Activated CD8-positive, alpha-beta T cell treated with anti-CD3 and anti-CD28 coated beads for 36 hours (primary cell): ENCODE data around the gene IL22. TPM values are rescaled to one million over a fixed set of nuclear protein-coding genes. Genes with fewer than 3 reads are reported as not detected.

Experiments
- ATAC-seq: fragments of 200-7000 bp; cut with Tn5 transposase; one replicate; pipeline ENCODE4 v1.10.0; 2021; ENCODE audit warnings: mild to moderate bottlenecking, moderate library complexity
- CTCF ChIA-PET: fragments of 350-600 bp; sonication (Branson Sonifier 250); formaldehyde crosslinking; loops from one replicate; lab custom pipeline; 2021; ENCODE audit warnings: antibody characterized with exemption; lab: Charles Lee
- POLR2A ChIA-PET: fragments of 350-600 bp; sonication (Branson Sonifier 250); formaldehyde crosslinking; loops from one replicate; lab custom pipeline; 2021; ENCODE audit warnings: antibody characterized with exemption; lab: Charles Lee
- DNase-seq: peaks from one replicate; pipeline ENCODE4 v3.0.0-alpha.2; 2020
- H3K27ac Mint-ChIP-seq: one replicate; pipeline ENCODE4 v1.8.0; 2021; ENCODE audit warnings: mild to moderate bottlenecking, mixed read lengths
- H3K27me3 Mint-ChIP-seq: one replicate; pipeline ENCODE4 v1.8.0; 2021; ENCODE audit warnings: mixed read lengths
- H3K36me3 Mint-ChIP-seq: one replicate; pipeline ENCODE4 v1.8.0; 2021; ENCODE audit warnings: low read depth, mixed read lengths
- H3K4me1 Mint-ChIP-seq: one replicate; pipeline ENCODE4 v1.8.0; 2021; ENCODE audit warnings: low read depth, mixed read lengths
- H3K4me3 Mint-ChIP-seq: one replicate; pipeline ENCODE4 v1.8.0; 2021; ENCODE audit warnings: mild to moderate bottlenecking, moderate library complexity, mixed read lengths
- H3K9me3 Mint-ChIP-seq: one replicate; pipeline ENCODE4 v1.8.0; 2021; ENCODE audit warnings: mixed read lengths
- CTCF ChIP-seq: fragments of 200-600 bp; IDR thresholded peaks from one replicate; pipeline ENCODE4 v1.8.0; 2022; ENCODE audit warnings: antibody characterized with exemption, mild to moderate bottlenecking
- intact Hi-C: fragments of 100-400 bp; cut with micrococcal nuclease; formaldehyde crosslinking; loops from one replicate; pipeline ENCODE4 v1.10.0; 2022
- total RNA-seq, 2 experiments: library from RNA; stranded (reverse); gene quantifications; one replicate each; pipeline ENCODE4 v1.2.3, GENCODE V29; 2021

IL22 gene
- total RNA-seq, 2 experiments from 2014 or later = not detected

DNA sequence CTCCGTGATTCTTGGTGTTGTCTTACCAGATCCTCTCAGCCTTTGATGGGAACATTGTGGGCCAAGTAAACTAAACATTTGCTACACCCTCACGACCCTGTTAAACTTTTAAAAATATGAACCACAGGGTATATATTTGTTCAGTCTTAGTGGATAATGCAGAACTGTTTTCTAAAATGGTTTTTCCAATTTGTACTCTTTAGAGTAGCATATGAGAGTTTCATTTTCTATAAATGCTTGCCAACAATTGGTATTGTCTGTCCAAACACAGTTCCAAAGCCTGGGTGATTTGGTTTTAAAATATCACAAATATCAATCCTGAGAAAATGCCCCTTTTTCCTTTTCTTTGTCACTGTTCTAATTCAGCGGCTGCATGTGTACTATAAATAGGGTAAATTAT is 6.7 kb upstream of the IL22 start:
- ChIA-PET CTCF (no interaction called here), POLR2A (no interaction called here)
- Mint-ChIP-seq H3K27me3 (peaks cover 14% of the 10 kb centered on the region), H3K9me3 (no peaks in the 10 kb centered on the region), H3K4me1 (peaks cover 45% of the 10 kb centered on the region), H3K27ac (no peak overlapping the region), H3K36me3 (no peaks in the 10 kb centered on the region), H3K4me3 (no peak overlapping the region)
- intact Hi-C loops = no loop called here
- ATAC-seq = no peak
- TF ChIP-seq CTCF = no peak
- DNase-seq = no peak

GRCh38 chr12:68259318-68259940 is 6.0 kb upstream of the IL22 start:
- ATAC-seq (peak; percentile 91), DNase-seq (peak; percentile 63)
- ChIA-PET POLR2A (interaction anchor here (0.7 kb wide), 1 partner anchor 225 kb away, joined by 3 read pairs; no protein-coding TSS in a partner anchor), CTCF (interaction anchor here (0.8 to 1.4 kb wide), 6 partner anchors 9 to 58 kb away, joined by 3 to 9 read pairs (median 4); no protein-coding TSS in a partner anchor)
- no peak overlapping the region for H3K4me3 Mint-ChIP-seq
- intact Hi-C loops = no loop called here
- no peak for TF ChIP-seq CTCF
- peaks cover 40% of the 10 kb centered on the region for H3K4me1 Mint-ChIP-seq
- H3K36me3 Mint-ChIP-seq = no peaks in the 10 kb centered on the region
- peak overlapping the region; percentile 40 for H3K27ac Mint-ChIP-seq
- H3K27me3 Mint-ChIP-seq = peaks cover 11% of the 10 kb centered on the region
- no peaks in the 10 kb centered on the region for H3K9me3 Mint-ChIP-seq

GRCh38 chr12:68252077-68252476 is 1.3 kb downstream of the IL22 start:
- Mint-ChIP-seq H3K4me3 (no peak overlapping the region), H3K27me3 (peaks cover 13% of the 10 kb centered on the region), H3K4me1 (peaks cover 6% of the 10 kb centered on the region), H3K27ac (no peak overlapping the region), H3K9me3 (no peaks in the 10 kb centered on the region), H3K36me3 (no peaks in the 10 kb centered on the region)
- intact Hi-C loops = no loop called here
- ChIA-PET POLR2A (no interaction called here), CTCF (interaction anchor here (2.2 kb wide), 1 partner anchor 29 kb away, joined by 7 read pairs; no protein-coding TSS in a partner anchor)
- TF ChIP-seq CTCF = no peak
- DNase-seq (no peak), ATAC-seq (no peak)

- CTCF ChIA-PET = interaction anchor here (0.9 to 2.2 kb wide), 5 partner anchors 9 to 60 kb away, joined by 3 to 7 read pairs (median 3); no protein-coding TSS in a partner anchor
- TF ChIP-seq CTCF = no peak
- Mint-ChIP-seq H3K36me3 (no peaks in the 10 kb centered on the region), H3K27ac (no peak overlapping the region), H3K4me3 (no peak overlapping the region), H3K4me1 (peaks cover 2% of the 10 kb centered on the region), H3K9me3 (no peaks in the 10 kb centered on the region), H3K27me3 (peaks cover 13% of the 10 kb centered on the region)
- ATAC-seq (no peak), DNase-seq (no peak)
- intact Hi-C loops = no loop called here
- POLR2A ChIA-PET = interaction anchor here (1.2 kb wide), 1 partner anchor 16 kb away, joined by 5 read pairs; no protein-coding TSS in a partner anchor
These were observed 3.0 kb downstream of the IL22 start for GRCh38 chr12:68250454-68250853.

GRCh38 chr12:68247785-68248184 is 5.6 kb downstream of the IL22 start:
- intact Hi-C loops = no loop called here
- no peak for TF ChIP-seq CTCF
- CTCF ChIA-PET = interaction anchor here (2.8 kb wide), 1 partner anchor 24 kb away, joined by 12 read pairs; no protein-coding TSS in a partner anchor
- ATAC-seq (no peak), DNase-seq (no peak)
- H3K27ac Mint-ChIP-seq = no peak overlapping the region
- H3K27me3 Mint-ChIP-seq = peaks cover 7% of the 10 kb centered on the region
- no peak overlapping the region for H3K4me3 Mint-ChIP-seq
- POLR2A ChIA-PET = interaction anchor here (1.5 kb wide), 1 partner anchor 16 kb away, joined by 3 read pairs; no protein-coding TSS in a partner anchor
- H3K36me3 Mint-ChIP-seq = no peaks in the 10 kb centered on the region
- H3K4me1 Mint-ChIP-seq = peaks cover 5% of the 10 kb centered on the region
- peaks cover 2% of the 10 kb centered on the region for H3K9me3 Mint-ChIP-seq
